ENCODE results near the gene NACC2. TPM values are rescaled to one million over a fixed set of nuclear protein-coding genes. Genes with fewer than 3 reads are reported as not detected.

NACC2 gene
- total RNA-seq, 6 experiments from 2014 or later: 10.9 to 25.8 (median 13.8) TPM

DNA sequence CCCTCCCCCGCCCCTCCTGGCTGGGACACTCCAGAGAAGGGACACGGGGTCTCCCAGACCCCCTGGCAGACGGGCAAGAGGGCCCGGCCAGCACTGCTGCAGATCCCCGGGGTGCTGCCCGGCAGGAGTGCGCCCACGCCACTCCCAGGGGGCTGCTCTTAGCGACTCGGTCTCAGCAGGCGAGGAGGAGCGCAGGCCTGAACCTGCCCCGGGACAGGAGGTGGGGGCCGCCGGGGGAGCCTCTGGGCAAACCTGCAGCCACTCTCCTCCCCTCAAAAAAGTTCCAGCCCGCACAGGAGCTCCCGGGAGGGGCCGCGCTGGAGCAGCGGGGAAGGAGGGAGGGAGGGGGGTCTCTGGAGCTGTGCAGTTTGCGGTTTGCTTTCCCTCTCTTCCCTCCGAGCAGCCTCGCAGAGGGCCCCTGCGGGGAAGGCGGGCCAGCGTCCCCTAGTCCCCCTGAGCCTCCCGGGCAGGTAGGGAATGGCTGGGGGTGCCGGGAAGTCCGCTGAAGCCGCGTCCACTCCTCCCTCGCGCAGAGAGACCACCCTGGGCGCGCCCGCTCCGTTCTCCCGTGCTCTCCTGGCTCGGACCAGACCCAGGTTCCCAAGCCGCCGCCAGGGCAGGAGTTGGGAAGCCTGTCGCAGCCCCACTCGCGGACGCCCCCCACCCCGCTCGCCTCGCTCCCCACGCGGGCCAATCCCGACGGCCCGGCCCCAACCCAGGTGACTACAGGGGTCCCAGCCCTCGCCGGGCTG lies 44.2 kb downstream of the NACC2 start:
- DNase-seq (peak in 2 of 3 donors; percentile 47 to 57), ATAC-seq (no peak)
- no peaks in the 10 kb centered on the region for H3K9me3 ChIP-seq
- H3K27ac ChIP-seq: no peak overlapping the region
- peaks cover 0 to 4% (median 2%) of the 10 kb centered on the region in 4 donors for H3K36me3 ChIP-seq
- peaks cover 0 to 12% (median 0%) of the 10 kb centered on the region in 4 donors for H3K4me1 ChIP-seq
- no peak for TF ChIP-seq POLR2A (IDR thresholded peaks at IDR 0.05)
- TF ChIP-seq, protein P1, sequence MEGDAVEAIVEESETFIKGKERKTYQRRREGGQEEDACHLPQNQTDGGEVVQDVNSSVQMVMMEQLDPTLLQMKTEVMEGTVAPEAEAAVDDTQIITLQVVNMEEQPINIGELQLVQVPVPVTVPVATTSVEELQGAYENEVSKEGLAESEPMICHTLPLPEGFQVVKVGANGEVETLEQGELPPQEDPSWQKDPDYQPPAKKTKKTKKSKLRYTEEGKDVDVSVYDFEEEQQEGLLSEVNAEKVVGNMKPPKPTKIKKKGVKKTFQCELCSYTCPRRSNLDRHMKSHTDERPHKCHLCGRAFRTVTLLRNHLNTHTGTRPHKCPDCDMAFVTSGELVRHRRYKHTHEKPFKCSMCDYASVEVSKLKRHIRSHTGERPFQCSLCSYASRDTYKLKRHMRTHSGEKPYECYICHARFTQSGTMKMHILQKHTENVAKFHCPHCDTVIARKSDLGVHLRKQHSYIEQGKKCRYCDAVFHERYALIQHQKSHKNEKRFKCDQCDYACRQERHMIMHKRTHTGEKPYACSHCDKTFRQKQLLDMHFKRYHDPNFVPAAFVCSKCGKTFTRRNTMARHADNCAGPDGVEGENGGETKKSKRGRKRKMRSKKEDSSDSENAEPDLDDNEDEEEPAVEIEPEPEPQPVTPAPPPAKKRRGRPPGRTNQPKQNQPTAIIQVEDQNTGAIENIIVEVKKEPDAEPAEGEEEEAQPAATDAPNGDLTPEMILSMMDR (IDR thresholded peaks at IDR 0.05): no peak
- peak overlapping the region in 2 of 3 donors; percentile 18 to 35 for H3K4me3 ChIP-seq
- intact Hi-C loops (cut with DNase I): no loop called here
- WGBS (ENCODE audit: insufficient coverage, low coverage, low lambda C conversion rate, missing lambda C conversion rate): no CpG with 5 or more reads among the region's 55 CpGs
- H3K27me3 ChIP-seq: no peaks in the 10 kb centered on the region

DNA sequence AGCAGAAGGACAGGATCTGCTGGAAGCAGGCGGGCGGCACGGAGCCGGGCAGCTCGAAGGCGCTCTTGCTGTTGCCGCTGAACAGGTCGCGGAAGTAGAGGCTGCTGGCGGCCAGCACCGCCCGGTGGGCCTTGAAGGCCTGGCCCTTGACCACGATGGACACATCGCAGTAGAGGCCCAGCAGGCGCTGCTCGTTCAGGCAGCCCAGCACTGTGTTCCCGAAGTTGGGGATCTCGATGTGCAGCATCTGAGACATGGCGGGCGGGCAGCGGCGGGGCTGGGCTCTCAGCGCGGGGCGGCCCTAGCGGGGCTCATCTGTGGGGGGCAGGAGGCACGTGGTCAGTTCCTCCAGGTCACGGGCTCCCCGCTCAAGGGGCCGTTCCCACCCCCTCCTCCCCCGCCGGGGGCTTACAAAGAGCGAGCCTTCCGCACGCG lies 44.8 kb downstream of the NACC2 start:
- DNase-seq: peak in 1 of 3 donors; percentile 49
- no peak for ATAC-seq
- H3K4me1 ChIP-seq: peaks cover 0 to 12% (median 0%) of the 10 kb centered on the region in 4 donors
- 83% methylated on average over 7 of the region's 36 CpGs for WGBS (ENCODE audit: insufficient coverage, low coverage, low lambda C conversion rate, missing lambda C conversion rate)
- TF ChIP-seq, protein P1 (IDR thresholded peaks at IDR 0.05): no peak
- TF ChIP-seq POLR2A (IDR thresholded peaks at IDR 0.05): no peak
- H3K27ac ChIP-seq: no peak overlapping the region
- H3K9me3 ChIP-seq: no peaks in the 10 kb centered on the region
- H3K4me3 ChIP-seq: no peak overlapping the region
- intact Hi-C loops (cut with DNase I): no loop called here
- H3K36me3 ChIP-seq: peaks cover 0 to 4% (median 2%) of the 10 kb centered on the region in 4 donors
- no peaks in the 10 kb centered on the region for H3K27me3 ChIP-seq

DNA sequence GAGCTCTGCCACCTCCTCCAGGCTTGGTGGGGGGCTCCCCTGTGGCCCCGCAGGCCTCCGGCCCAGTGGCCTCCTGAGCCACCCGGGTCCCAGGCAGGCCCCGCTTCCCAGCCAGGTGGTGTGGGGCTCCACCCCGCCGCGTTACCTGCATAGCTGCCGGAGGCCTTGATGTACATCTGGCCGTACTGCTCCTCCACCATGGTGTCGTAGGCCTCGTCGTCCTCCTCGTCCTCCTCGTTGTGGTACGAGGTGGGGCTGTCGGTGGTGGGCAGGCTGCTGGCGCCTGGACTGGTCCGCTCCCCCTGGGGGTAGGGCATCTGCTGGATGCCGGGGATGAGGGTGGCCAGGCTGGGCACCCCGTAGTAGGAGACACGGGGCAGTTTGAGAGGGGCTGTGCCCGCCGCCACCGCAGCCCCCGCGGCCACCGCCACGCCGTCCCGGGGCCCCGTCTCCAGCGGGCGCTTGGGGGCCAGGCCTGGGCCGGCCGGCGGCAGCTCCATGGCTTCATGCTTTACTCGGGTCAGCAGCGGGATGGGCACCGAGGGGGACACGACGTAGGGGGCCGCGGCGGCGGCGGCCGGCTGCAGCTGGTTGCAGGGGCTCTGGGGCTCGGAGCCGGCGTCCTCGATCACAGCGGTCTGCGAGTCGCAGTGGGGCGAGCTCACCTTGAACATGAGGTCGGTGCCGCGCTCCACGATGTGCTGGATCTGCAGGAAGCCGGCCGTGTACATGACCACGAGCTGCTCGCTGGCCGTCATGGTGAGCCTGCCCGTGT lies 45.4 kb downstream of the NACC2 start:
- Histone ChIP-seq H3K4me1 (peaks cover 0 to 12% (median 0%) of the 10 kb centered on the region in 4 donors), H3K9me3 (no peaks in the 10 kb centered on the region), H3K4me3 (no peak overlapping the region), H3K36me3 (peaks cover 0 to 4% (median 2%) of the 10 kb centered on the region in 4 donors), H3K27ac (no peak overlapping the region), H3K27me3 (no peaks in the 10 kb centered on the region)
- DNase-seq (peak in 1 of 3 donors; percentile 44), ATAC-seq (no peak)
- no CpG with 5 or more reads among the region's 65 CpGs for WGBS (ENCODE audit: insufficient coverage, low coverage, low lambda C conversion rate, missing lambda C conversion rate)
- no peak for TF ChIP-seq POLR2A (IDR thresholded peaks at IDR 0.05)
- TF ChIP-seq, protein P1 (IDR thresholded peaks at IDR 0.05): no peak
- intact Hi-C loops (cut with DNase I): no loop called here

DNA sequence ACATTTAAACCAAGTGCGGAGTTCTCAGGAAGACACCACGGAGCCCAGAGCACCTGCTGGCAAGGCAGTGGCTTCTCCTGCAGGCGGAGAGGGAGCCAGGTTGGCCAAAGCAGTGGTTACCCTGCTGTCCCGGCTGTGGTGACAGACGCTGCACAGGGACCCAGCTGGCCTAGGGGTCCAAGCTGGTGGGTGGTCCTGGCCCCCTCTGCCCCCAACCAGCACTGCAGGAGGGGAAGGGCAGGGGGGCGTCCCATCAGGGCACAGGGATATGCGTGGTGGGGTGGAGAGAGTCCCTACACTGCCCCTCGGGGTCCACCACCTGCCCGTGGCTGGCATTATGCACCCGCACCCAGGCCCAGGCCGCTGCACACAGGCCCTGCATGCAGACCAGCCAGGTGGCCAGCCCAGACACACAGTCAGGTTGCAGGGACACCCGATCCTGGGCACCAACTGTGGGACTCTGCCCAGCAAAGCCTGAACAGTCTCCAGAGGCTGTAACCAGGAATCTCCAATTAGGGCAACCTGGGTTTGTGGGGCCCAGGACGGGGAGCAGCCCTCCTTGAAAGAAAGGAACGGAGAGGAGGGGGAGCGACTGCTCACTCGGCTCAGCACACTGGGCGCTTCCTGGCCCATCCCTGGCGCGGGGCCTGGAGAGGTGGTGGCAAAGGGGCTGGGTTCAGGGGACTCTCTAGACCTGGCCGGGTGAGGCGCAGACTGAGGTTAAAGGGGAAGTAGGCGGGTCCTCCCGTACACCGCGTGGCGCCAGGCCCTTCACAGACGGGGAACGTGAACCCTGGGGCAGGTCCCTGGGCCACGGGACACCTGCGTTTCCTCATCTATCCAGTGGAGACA lies 46.3 kb downstream of the NACC2 start:
- Histone ChIP-seq H3K27ac (no peak overlapping the region), H3K36me3 (peaks cover 0 to 4% (median 2%) of the 10 kb centered on the region in 4 donors), H3K27me3 (no peaks in the 10 kb centered on the region), H3K4me3 (no peak overlapping the region), H3K4me1 (peaks cover 0 to 10% (median 0%) of the 10 kb centered on the region in 4 donors), H3K9me3 (no peaks in the 10 kb centered on the region)
- intact Hi-C loops (cut with DNase I): no loop called here
- 71% methylated on average over 17 of the region's 30 CpGs for WGBS (ENCODE audit: insufficient coverage, low coverage, low lambda C conversion rate, missing lambda C conversion rate)
- ATAC-seq: no peak
- TF ChIP-seq POLR2A (IDR thresholded peaks at IDR 0.05): no peak
- TF ChIP-seq, protein P1 (IDR thresholded peaks at IDR 0.05): no peak
- DNase-seq: peak in 2 of 3 donors; percentile 48 to 62

All from right lobe of liver (tissue), 6 donors.